ENCODE data around the gene PHETA2. TPM values are rescaled to one million over a fixed set of nuclear protein-coding genes. Genes with fewer than 3 reads are reported as not detected.
"Not testable (repeated sequence)": the region's sequence is repeated elsewhere in the genome, so short reads cannot be mapped to it uniquely, and the experiment has no call there.

Gene PHETA2
- total RNA-seq, 1 experiment from 2014 or later, result 4.5 TPM

- DNase-seq, result peak; percentile 98
- H3K27me3 ChIP-seq (ENCODE audit: insufficient read depth, low read depth), result no peaks in the 10 kb centered on the region
- peaks cover 23% of the 10 kb centered on the region; the same call in 1 of the 2 replicates for H3F3A ChIP-seq (ENCODE audit: insufficient read depth, low read depth)
- BruUV-seq (replicated peaks), result no TSS peak
- H3K9me2 ChIP-seq (ENCODE audit: insufficient read depth), result no peaks in the 10 kb centered on the region
- intact Hi-C loops (cut with micrococcal nuclease; ENCODE audit: unreplicated experiment), result loop anchor here (1.0 to 5.0 kb wide), 6 partner anchors 12 to 354 kb away; partner anchors contain the start of gene SMDT1
- POLR2A ChIA-PET (ENCODE audit: unreplicated experiment), result interaction anchor here (0.5 to 0.7 kb wide), 10 partner anchors 9 to 1378 kb away, joined by 3 to 31 read pairs (median 4); partner anchors contain the start of genes SMDT1 and WBP2NL
- peak within 1 kb of the TSS; percentile 90 for H3K4me2 ChIP-seq
- H3K4me1 ChIP-seq (replicated peaks; ENCODE audit: insufficient read depth), result peaks cover 16% of the 10 kb centered on the region; the same call in 1 of the 2 replicates
- H3K9me3 ChIP-seq (ENCODE audit: insufficient read depth, low read depth), result no peaks in the 10 kb centered on the region
- H3K4me3 ChIP-seq, result peak within 1 kb of the TSS; percentile 98
- peak within 1 kb of the TSS; percentile 97 for H2AFZ ChIP-seq
- TF ChIP-seq CTCF (conservative IDR thresholded peaks at IDR 0.05) (peak; percentile 92), EZH2 (IDR thresholded peaks at IDR 0.05; ENCODE audit: low read depth) (no peak)
- H4K20me1 ChIP-seq (ENCODE audit: insufficient read depth), result no peaks in the 10 kb centered on the region; the same call in 1 of the 2 replicates
- H3K79me2 ChIP-seq (ENCODE audit: low read depth), result peaks cover 25% of the 10 kb centered on the region
- CTCF ChIA-PET, result interaction anchor here (0.6 to 2.1 kb wide), 8 partner anchors 8 to 485 kb away, joined by 3 to 28 read pairs (median 10); no protein-coding TSS in a partner anchor
- H3K27ac ChIP-seq, result peak within 1 kb of the TSS; percentile 59
- H3K36me3 ChIP-seq (ENCODE audit: low read depth), result peaks cover 19% of the 10 kb centered on the region
Measured at GRCh38 chr22:42090596-42091454, 16.8 kb downstream of the PHETA2 start, which contains the start of gene NDUFA6. TSS of gene NDUFA6 (minus strand) at chr22:42090772. CDS start at chr22:42090744, 28 bp downstream.

- TF ChIP-seq EZH2 (IDR thresholded peaks at IDR 0.05; ENCODE audit: low read depth), result no peak
- no peak for TF ChIP-seq CTCF (conservative IDR thresholded peaks at IDR 0.05)
- intact Hi-C loops (cut with micrococcal nuclease; ENCODE audit: unreplicated experiment), result loop anchor here (1.0 to 5.0 kb wide), 5 partner anchors 69 to 353 kb away; no protein-coding TSS in a partner anchor
- Histone ChIP-seq H3K9me3 (ENCODE audit: insufficient read depth, low read depth) (no peaks in the 10 kb centered on the region), H3K4me3 (peak overlapping the region; percentile 98), H3K27me3 (ENCODE audit: insufficient read depth, low read depth) (no peaks in the 10 kb centered on the region), H3F3A (ENCODE audit: insufficient read depth, low read depth) (peaks cover 20% of the 10 kb centered on the region; the same call in 1 of the 2 replicates), H3K36me3 (ENCODE audit: low read depth) (0 out of 2 replicates have a peak, but pooled peaks cover 13% of the 10 kb centered on the region), H3K4me1 (replicated peaks; ENCODE audit: insufficient read depth) (peaks cover 16% of the 10 kb centered on the region; the same call in 1 of the 2 replicates), H3K4me2 (peak overlapping the region; percentile 90), H3K9me2 (ENCODE audit: insufficient read depth) (no peaks in the 10 kb centered on the region), H3K79me2 (ENCODE audit: low read depth) (peaks cover 25% of the 10 kb centered on the region), H4K20me1 (ENCODE audit: insufficient read depth) (no peaks in the 10 kb centered on the region; the same call in 1 of the 2 replicates), H2AFZ (peak overlapping the region; percentile 95), H3K27ac (no peak overlapping the region)
- no TSS peak for BruUV-seq (replicated peaks)
- DNase-seq, result no peak
- CTCF ChIA-PET, result interaction anchor here (0.6 to 2.1 kb wide), 5 partner anchors 21 to 484 kb away, joined by 3 to 13 read pairs (median 9); no protein-coding TSS in a partner anchor
- POLR2A ChIA-PET (ENCODE audit: unreplicated experiment), result interaction anchor here (0.6 to 0.7 kb wide), 2 partner anchors 144 to 532 kb away, joined by 3 to 6 read pairs; partner anchors contain the start of gene CENPM
Measured at GRCh38 chr22:42091455-42091782, 17.4 kb downstream of the PHETA2 start.

GRCh38 chr22:42101199-42101598 lies 27.2 kb downstream of the PHETA2 start:
- H3K27me3 ChIP-seq (ENCODE audit: insufficient read depth, low read depth), result no peaks in the 10 kb centered on the region
- H3K36me3 ChIP-seq (ENCODE audit: low read depth), result no peaks in the 10 kb centered on the region
- no peak for TF ChIP-seq EZH2 (IDR thresholded peaks at IDR 0.05; ENCODE audit: low read depth)
- TF ChIP-seq CTCF (conservative IDR thresholded peaks at IDR 0.05), result no peak
- no peaks in the 10 kb centered on the region for H3K79me2 ChIP-seq (ENCODE audit: low read depth)
- H2AFZ ChIP-seq, result no peak overlapping the region
- no peak overlapping the region for H3K4me2 ChIP-seq
- H3K9me3 ChIP-seq (ENCODE audit: insufficient read depth, low read depth), result peaks cover 25% of the 10 kb centered on the region
- no peaks in the 10 kb centered on the region for H3K9me2 ChIP-seq (ENCODE audit: insufficient read depth)
- no peak for DNase-seq
- ChIA-PET CTCF (no interaction called here), POLR2A (ENCODE audit: unreplicated experiment) (no interaction called here)
- no peaks in the 10 kb centered on the region for H3K4me1 ChIP-seq (replicated peaks; ENCODE audit: insufficient read depth)
- H4K20me1 ChIP-seq (ENCODE audit: insufficient read depth), result no peaks in the 10 kb centered on the region
- H3F3A ChIP-seq (ENCODE audit: insufficient read depth, low read depth), result no peaks in the 10 kb centered on the region
- no TSS peak for BruUV-seq (replicated peaks)
- no peak overlapping the region for H3K27ac ChIP-seq
- intact Hi-C loops (cut with micrococcal nuclease; ENCODE audit: unreplicated experiment), result no loop called here
- no peak overlapping the region for H3K4me3 ChIP-seq

- H3K9me3 ChIP-seq (ENCODE audit: insufficient read depth, low read depth), result peaks cover 25% of the 10 kb centered on the region
- BruUV-seq (replicated peaks); H3K36me3 ChIP-seq (ENCODE audit: low read depth); H3K9me2 ChIP-seq (ENCODE audit: insufficient read depth); H3K79me2 ChIP-seq (ENCODE audit: low read depth); H3K4me1 ChIP-seq (replicated peaks; ENCODE audit: insufficient read depth); DNase-seq; H3K27me3 ChIP-seq (ENCODE audit: insufficient read depth, low read depth); H2AFZ ChIP-seq; H3K4me2 ChIP-seq; H4K20me1 ChIP-seq (ENCODE audit: insufficient read depth); POLR2A ChIA-PET (ENCODE audit: unreplicated experiment); intact Hi-C loops (cut with micrococcal nuclease; ENCODE audit: unreplicated experiment); H3K27ac ChIP-seq; CTCF ChIA-PET; H3F3A ChIP-seq (ENCODE audit: insufficient read depth, low read depth); H3K4me3 ChIP-seq: not testable (repeated sequence)
Measured at GRCh38 chr22:42104332-42104860, 30.3 kb downstream of the PHETA2 start.

Data from PC-9 (cell line).